ENCODE results near the gene CERK. TPM values are rescaled to one million over a fixed set of nuclear protein-coding genes. Genes with fewer than 3 reads are reported as not detected.
"Not testable (repeated sequence)": the region's sequence is repeated elsewhere in the genome, so short reads cannot be mapped to it uniquely, and the experiment has no call there.

Gene CERK
- total RNA-seq, 4 donors from 2014 or later: 14.6 to 34.0 (median 26.6) TPM

DNA sequence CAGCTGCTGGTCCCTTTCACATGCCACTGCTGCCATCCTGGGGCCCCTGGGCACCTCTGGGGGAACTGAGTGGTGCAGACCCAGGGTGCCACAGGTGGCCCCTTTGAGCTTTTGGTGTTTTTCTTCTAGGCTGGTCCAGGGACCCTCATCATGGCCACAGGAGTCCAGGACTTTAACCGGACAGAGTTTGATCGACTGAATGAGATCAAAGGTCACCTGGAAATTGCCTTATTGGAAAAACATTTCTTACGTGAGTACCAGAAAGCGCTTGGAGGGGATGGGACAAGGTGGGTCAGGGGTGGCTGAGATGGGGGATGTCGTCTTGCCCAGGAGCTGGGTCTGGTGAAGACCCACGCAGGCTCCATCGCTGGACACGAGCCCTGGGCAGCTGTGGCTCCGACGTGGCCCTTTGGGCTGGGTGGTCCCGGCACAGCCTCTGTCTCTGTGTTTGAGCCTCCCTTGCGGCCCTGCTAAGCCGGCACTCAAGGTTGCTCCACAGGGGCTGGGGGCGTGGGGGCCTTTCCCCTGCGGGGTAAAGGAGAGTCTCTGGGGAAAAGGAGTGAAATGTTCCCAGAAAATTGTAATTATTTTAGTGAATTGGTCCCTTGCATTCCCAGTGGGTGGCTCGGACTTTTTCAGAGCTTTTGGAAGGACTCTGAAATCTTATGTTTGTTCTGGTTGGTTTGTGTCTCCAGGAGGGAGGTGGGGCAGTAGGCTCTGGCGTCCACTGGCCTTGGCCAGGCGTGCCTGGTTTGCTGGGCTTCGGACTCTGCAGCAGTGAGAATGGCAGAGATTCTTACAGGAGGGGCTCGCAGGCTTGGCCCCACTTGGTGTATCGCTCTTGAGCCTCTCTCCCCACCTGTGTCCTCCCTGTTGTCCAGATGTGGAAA, 100.1 kb downstream of the CERK start:
- 88 to 91% methylated on average over 9 to 10 of the region's 21 CpGs for WGBS, 2 donors
- DNase-seq: no peak

DNA sequence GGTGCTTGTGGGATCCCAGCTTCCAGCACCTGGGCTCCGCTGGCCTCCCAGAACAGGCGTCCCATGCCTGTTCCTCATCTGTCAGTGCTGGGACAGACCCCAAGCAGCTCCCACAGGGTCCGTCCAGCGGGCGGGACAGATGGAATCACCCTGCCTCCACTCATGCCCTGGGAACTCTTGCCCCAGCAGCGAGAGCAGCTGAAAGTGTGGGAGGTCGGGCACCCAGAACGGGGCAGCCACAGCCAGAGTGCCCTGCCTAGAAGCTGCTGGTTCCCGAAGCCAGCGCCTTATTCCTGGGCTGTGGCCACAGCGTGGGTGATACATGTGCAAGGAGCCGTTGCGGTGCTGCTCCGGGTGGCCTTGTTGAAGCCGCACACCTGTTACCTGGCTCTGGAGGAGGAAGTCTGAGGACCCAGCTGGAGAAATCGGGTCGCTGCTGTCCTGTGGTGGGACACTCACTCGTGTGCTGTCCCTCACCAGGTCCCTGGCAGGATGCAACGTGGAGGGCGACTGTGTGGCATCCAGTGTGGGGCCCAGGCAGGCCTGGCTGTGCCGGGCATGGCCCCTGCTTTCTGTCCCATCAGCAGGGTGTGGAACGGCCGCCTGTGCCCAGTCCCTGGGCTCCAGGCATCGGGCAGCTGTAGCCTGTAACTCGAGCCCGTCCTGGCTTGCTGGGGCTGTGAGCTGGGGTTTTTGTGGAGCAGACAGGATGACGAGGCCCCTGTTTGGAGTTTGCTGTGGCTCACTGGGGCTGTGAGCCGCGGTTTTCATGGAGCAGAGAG, 101.6 kb downstream of the CERK start:
- H3K36me3 ChIP-seq: peaks cover 0 to 50% (median 0%) of the 10 kb centered on the region in 3 donors
- H3K4me3 ChIP-seq: no peak overlapping the region
- no peak for DNase-seq
- H3K4me1 ChIP-seq: peaks cover 7 to 53% (median 29%) of the 10 kb centered on the region in 3 donors
- no peak overlapping the region for H3K27ac ChIP-seq
- H3K27me3 ChIP-seq: no peaks in the 10 kb centered on the region
- TF ChIP-seq, protein P1, sequence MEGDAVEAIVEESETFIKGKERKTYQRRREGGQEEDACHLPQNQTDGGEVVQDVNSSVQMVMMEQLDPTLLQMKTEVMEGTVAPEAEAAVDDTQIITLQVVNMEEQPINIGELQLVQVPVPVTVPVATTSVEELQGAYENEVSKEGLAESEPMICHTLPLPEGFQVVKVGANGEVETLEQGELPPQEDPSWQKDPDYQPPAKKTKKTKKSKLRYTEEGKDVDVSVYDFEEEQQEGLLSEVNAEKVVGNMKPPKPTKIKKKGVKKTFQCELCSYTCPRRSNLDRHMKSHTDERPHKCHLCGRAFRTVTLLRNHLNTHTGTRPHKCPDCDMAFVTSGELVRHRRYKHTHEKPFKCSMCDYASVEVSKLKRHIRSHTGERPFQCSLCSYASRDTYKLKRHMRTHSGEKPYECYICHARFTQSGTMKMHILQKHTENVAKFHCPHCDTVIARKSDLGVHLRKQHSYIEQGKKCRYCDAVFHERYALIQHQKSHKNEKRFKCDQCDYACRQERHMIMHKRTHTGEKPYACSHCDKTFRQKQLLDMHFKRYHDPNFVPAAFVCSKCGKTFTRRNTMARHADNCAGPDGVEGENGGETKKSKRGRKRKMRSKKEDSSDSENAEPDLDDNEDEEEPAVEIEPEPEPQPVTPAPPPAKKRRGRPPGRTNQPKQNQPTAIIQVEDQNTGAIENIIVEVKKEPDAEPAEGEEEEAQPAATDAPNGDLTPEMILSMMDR (IDR thresholded peaks at IDR 0.05): no peak
- no peak for TF ChIP-seq POLR2A (IDR thresholded peaks at IDR 0.05)
- WGBS, 2 donors: 88 to 90% methylated on average over 2 to 5 of the region's 29 CpGs
- intact Hi-C loops (cut with DNase I): no loop called here
- H3K9me3 ChIP-seq: no peaks in the 10 kb centered on the region

More for the DNA sequence above, 100.1 kb downstream of the CERK start:
- H3K9me3 ChIP-seq: no peaks in the 10 kb centered on the region
- H3K36me3 ChIP-seq: peaks cover 0 to 53% (median 0%) of the 10 kb centered on the region in 3 donors
- TF ChIP-seq, protein P1 (IDR thresholded peaks at IDR 0.05): no peak
- TF ChIP-seq POLR2A (IDR thresholded peaks at IDR 0.05): no peak
- no peaks in the 10 kb centered on the region for H3K27me3 ChIP-seq
- intact Hi-C loops (cut with DNase I): no loop called here
- no peak overlapping the region for H3K4me3 ChIP-seq
- no peak overlapping the region for H3K27ac ChIP-seq
- H3K4me1 ChIP-seq: peaks cover 0 to 55% (median 23%) of the 10 kb centered on the region in 3 donors

DNA sequence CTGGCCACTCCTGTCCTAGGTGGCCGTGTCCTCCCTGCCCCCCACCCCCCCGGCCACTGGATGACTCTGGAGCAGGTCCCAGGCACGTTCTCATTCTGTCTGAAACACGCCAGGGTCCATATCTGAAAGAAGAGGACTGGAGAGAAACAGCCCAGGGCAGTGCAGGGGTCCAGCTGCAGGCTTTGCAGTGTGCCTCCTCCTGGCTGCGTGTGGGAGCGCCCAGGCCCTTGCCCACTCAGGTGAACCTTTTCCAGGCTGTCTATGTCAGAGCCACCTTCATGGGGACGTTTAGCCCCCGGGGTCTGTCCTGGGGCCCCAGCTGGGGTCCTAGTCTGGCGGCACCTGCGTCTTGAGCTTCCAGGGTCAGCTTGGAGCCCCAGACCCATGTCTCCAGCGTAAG, 102.3 kb downstream of the CERK start:
- no peaks in the 10 kb centered on the region for H3K27me3 ChIP-seq
- no peak overlapping the region for H3K4me3 ChIP-seq
- no peak for DNase-seq
- WGBS, 2 donors: 100% methylated on average over 1 of the region's 11 CpGs; no CpG with 5 or more reads in 1 of the 2 donors
- intact Hi-C loops (cut with DNase I): no loop called here
- peak overlapping the region in 1 of 4 donors; percentile 21 for H3K27ac ChIP-seq
- H3K36me3 ChIP-seq: peaks cover 0 to 50% (median 0%) of the 10 kb centered on the region in 3 donors
- TF ChIP-seq, protein P1 (IDR thresholded peaks at IDR 0.05): no peak
- TF ChIP-seq POLR2A (IDR thresholded peaks at IDR 0.05): no peak
- H3K9me3 ChIP-seq: no peaks in the 10 kb centered on the region
- H3K4me1 ChIP-seq: peaks cover 7 to 47% (median 27%) of the 10 kb centered on the region in 3 donors

DNA sequence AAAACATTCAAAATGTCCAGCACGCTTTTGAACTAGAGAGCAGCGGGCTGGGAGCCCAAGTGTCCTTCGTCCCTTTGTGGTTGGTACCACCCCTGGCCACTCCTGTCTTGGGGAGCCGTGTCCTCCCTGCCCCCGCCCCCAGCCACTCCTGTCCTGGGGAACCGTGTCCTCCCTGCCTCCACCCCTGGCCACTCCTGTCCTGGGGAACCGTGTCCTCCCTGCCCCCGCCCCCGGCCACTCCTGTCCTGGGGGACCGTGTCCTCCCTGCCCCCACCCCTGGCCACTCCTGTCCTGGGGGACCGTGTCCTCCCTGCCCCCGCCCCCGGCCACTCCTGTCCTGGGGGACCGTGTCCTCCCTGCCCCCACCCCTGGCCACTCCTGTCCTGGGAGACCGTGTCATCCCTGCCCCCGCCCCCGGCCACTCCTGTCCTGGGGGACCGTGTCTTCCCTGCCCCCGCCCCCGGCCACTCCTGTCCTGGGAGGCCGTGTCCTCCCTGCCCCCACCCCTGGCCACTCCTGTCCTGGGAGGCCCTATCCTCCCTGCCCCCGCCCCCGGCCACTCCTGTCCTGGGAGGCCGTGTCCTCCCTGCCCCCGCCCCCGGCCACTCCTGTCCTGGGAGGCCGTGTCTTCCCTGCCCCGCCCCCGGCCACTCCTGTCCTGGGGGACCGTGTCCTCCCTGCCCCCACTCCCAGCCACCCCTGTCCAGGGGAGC, 102.9 kb downstream of the CERK start:
- Histone ChIP-seq H3K36me3 (peaks cover 0 to 51% (median 0%) of the 10 kb centered on the region in 3 donors), H3K4me1 (peaks cover 7 to 47% (median 27%) of the 10 kb centered on the region in 3 donors), H3K27ac (peak overlapping the region in 2 of 4 donors; percentile 69 to 79)
- 67 to 81% methylated on average over 5 to 6 of the region's 30 CpGs for WGBS, 2 donors
- intact Hi-C loops (cut with DNase I); DNase-seq; H3K9me3 ChIP-seq; H3K4me3 ChIP-seq; H3K27me3 ChIP-seq: not testable (repeated sequence)

Other genes with a start within 250 kb of the CERK start
- gene CELSR1, start 200.6 kb downstream of the CERK start, total RNA-seq: 10 to 100 TPM; 38.7 to 50.6 (median 43.7) TPM
- gene GRAMD4, start 117.9 kb downstream of the CERK start, total RNA-seq: 100 to 1,000 TPM in 1 of 4 donors, 10 to 100 TPM in 3; 27.0 to 122 (median 33.3) TPM
- gene TBC1D22A, start 24.4 kb upstream of the CERK start, total RNA-seq: 10 to 100 TPM; 15.6 to 21.7 (median 20.5) TPM

Data from esophagus squamous epithelium (tissue), 5 donors.